IPS-18c (cell line): ENCODE measurements around the gene CTNNA1.

ENCODE experiments used
- H3K4me3 ChIP-seq: 2 replicates; pipeline ENCODE4 v1.7.0; 2013; ENCODE audit warnings: low read depth, mild to moderate bottlenecking, low read length, moderate library complexity; ENCODE audit not compliant: insufficient read depth
- H3K9me3 ChIP-seq: one replicate; pipeline ENCODE4 v1.6.1; 2013; ENCODE audit warnings: mild to moderate bottlenecking, low read length, moderate library complexity; ENCODE audit not compliant: control insufficient read depth, insufficient read depth

Gene CTNNA1

DNA sequence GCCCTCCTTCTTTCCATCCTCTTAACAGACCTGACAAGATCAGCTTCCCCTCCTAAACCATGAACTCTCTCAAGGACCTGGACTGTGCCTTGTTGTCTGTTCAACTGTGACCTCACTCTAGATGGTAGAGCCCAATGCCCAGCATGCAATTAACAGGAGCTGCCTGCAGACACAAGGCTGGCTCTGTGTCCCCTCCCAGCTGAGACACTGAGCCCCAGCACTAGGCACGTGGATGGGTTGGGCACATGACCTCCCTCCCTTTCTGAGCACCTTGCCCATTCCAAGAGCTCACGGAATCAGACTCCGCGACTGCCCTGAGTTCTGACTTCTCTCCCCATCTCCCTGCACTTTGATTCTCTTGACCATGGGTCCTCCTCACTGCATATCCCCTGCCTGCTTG, 215.4 kb downstream of the CTNNA1 start:
- no peak overlapping the region for H3K4me3 ChIP-seq

DNA sequence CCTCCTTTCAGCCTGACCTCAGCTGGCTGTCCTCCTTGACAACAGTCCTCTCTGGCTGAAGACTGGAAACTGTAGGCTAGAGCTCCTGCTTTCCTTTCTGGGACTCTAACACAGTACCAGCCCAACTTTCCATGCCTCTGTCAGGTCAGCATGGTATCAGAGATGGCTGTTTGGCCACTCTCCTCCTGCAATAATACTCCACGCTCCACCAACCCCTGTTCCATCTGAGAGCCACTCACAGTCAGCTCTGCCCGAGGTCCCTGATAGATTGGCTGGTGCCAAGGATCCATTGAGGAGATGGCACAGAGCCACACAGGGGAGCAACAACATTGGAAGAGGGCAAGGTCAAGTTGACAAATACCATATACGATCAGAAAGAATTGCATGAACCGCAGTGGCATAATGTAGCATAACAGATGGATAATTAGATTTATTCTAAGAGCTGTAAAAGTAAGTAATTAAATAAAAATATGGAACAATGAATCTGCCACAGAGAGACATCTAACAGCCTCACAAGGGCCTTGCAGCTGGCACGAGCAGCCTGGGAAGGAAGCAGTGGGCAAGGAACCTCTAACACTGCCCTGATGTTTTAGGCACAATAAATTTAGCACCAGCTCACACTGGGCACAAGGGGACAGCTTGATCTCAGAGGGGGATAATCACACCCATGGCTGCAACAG, 216.2 kb downstream of the CTNNA1 start:
- Histone ChIP-seq H3K9me3 (no peaks in the 10 kb centered on the region), H3K4me3 (no peak overlapping the region)

More for the DNA sequence above, 215.4 kb downstream of the CTNNA1 start:
- no peaks in the 10 kb centered on the region for H3K9me3 ChIP-seq

DNA sequence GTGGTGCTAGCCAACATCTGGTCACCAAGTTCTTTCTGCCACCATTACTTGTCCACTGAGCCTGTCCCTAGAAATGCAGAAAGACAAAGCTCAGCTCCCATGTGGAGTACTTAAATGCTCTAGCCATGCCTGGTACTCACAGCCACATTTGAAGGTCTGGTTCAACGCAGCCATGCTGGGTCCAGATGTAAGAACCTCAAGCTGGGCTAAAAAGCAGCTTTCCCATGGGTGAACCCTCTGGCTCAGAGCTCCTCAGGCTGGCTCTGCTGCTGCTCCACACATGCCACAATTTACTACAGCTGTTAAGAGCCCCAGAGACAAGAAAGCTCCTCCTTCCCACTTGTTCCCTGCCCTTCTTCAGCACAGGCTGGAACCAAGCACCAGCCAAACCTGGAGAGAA, 219.0 kb downstream of the CTNNA1 start:
- Histone ChIP-seq H3K4me3 (no peak overlapping the region), H3K9me3 (no peaks in the 10 kb centered on the region)

- no peak overlapping the region for H3K4me3 ChIP-seq
- H3K9me3 ChIP-seq = no peaks in the 10 kb centered on the region
Measured at GRCh38 chr5:138972836-138973235, 219.6 kb downstream of the CTNNA1 start.

- Histone ChIP-seq H3K9me3 (no peaks in the 10 kb centered on the region), H3K4me3 (no peak overlapping the region)
Measured at GRCh38 chr5:138974227-138975063, 221.2 kb downstream of the CTNNA1 start.

DNA sequence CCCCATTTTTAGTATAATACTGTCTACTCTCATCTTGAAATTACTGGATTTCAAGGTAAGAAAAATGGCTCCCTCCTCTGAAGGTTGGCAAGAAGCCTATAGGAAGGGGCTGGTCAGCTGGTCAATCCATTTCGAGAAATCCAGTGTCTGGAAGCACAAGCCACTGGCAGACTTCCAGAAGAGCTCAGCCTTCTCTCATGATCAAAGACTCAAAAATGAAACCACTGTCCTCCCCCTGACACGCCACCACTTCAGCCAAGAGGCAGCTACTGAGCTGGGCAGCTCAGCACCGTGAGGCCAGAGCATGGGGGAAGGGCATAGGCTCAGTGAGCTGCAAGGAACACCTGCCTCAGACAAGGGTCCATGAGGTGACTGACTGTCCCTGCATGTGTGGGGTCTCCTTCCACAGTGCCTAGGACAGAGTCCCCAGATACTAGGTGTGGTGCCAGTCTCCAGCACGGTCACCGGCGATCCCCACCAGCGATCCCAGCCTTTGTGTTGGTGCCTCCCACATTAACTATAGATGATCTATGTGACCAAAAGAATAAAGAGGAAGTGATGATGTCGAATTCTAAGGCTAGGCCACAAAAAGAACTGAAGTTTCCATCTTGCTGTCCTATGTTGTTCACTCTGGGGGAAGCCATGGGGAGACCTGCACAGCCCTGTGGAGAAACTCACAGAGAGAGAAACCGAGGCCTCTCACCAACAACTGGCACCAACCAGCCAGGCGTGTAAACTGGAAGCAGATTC, 222.0 kb downstream of the CTNNA1 start:
- no peaks in the 10 kb centered on the region for H3K9me3 ChIP-seq
- H3K4me3 ChIP-seq = no peak overlapping the region

DNA sequence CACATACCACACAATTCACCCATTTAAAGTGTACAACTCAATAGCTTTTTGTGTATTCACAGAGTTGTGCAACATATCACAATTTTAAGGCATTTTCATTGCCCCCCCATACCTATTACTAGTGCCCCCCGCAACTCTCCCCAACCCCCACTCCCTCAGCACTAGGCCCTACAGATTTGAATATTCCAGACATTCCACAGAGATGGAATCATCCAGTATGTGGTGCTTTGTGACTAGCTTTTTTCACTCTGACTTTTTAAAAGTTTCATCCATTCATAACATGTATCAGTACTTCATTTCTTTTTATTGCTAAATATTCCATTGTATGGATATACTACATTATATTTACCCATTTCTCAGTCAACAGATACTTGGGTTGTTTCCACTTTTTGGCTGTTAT, 224.9 kb downstream of the CTNNA1 start:
- Histone ChIP-seq H3K4me3 (no peak overlapping the region), H3K9me3 (no peaks in the 10 kb centered on the region)

DNA sequence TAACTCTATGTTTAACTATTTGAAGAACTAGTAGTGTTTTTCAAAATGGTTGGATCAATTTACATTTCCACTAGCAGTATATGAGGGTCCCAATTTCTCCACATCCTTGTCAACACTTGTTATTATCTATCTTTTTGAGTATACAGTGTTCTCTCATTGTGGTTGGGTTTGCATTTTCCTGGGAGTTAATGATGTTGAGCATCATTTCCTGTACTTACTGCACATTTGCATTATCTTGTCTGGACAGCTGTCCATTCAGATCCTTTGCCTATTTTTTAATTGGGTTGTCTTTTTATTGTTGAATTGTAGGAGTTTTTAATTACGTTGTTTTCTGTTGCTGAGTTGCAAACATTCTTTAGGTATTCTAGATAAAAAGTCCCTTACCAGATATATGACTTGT, 225.4 kb downstream of the CTNNA1 start:
- no peaks in the 10 kb centered on the region for H3K9me3 ChIP-seq
- H3K4me3 ChIP-seq = no peak overlapping the region

DNA sequence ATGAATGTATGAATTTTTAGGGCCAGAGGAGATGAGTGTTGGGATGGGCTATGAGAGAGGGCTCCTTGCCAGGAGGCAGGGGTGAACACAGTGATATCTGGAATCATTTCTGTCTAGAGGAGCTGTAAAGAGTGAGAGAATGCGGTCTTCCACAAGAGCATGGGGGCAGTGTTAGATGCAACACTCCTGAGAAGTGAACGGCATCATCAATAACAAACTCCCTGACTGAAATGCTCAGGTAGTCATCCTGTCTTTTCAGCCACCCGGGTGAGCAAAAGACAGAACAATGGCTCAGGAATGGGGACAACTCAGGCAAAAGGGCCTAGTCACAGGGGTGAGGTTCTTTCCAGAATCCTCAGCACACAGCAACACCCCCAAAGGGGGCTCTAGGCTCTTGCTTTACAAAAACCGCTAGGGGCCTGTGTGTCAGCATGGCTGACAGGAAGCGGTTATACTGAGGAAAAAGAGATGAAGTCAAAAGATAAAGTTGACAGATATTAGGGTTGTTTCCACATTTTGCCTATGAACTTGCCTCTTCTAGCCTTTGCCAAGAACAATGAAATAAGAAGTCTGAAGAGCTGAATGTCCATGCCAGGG, 226.6 kb downstream of the CTNNA1 start:
- no peaks in the 10 kb centered on the region for H3K9me3 ChIP-seq
- H3K4me3 ChIP-seq = no peak overlapping the region; the same call in 1 of the 2 replicates

DNA sequence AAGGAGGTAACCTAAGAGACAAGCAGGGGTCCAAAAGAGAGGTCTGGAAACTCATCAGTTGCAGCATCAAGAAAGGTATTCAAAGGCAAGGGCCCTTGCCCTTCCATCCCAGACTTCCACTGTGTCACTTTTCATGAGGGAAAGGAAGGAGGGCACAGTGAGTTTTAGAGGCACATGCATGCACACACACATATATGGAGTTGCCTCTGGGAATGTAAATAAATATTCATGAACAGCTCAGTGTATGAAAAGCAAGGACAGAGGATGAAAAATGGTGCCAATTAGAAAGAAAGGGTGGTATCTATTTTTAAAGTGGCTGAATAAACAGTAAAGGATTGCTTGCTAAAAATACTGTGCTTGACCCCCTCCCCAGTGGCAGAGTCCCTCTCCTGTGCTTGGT, 227.2 kb downstream of the CTNNA1 start:
- Histone ChIP-seq H3K9me3 (no peaks in the 10 kb centered on the region), H3K4me3 (no peak overlapping the region)

GRCh38 chr5:138981131-138981530, 227.9 kb downstream of the CTNNA1 start:
- H3K4me3 ChIP-seq = no peak overlapping the region

DNA sequence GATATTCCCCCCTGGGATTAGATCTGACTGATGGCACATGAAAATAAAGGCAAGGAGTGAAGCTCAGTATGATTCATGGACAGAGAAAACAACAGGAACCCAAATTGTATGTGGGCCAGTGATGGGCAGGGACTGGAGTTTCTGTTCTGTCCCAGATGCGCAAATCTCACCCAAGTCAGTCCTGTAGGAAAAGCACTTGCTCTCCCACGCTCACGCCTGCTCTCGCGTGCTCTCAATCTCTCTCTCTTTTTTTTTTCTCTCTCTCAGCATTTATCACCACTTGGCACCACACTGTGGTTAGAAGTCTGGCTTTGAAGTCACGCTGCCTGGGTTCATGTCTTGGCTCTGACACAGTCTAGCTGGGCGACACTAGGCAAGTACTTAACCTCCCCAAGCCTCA, 228.4 kb downstream of the CTNNA1 start:
- H3K9me3 ChIP-seq = no peaks in the 10 kb centered on the region
- no peak overlapping the region for H3K4me3 ChIP-seq

More at GRCh38 chr5:138981131-138981530, 227.9 kb downstream of the CTNNA1 start:
- no peaks in the 10 kb centered on the region for H3K9me3 ChIP-seq

DNA sequence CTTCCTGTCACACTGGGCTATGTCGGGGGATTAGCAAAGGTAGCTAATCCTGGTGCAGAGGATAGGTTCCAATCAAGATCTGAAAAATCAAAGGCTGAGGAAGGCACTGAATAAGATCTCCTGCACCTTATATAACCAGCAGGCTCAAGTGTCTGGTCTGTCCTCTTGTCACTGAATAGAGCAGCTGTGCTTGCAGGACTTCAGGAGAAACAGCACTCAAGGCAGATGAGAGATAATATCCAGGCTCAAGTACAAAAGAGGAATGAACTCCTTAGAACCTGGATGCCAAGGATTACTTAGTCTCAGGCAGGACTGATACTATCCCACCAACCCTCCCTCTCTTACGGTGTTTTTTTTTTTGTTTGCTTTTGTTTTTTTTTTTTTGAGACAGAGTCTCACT, 230.8 kb downstream of the CTNNA1 start:
- Histone ChIP-seq H3K4me3 (no peak overlapping the region), H3K9me3 (no peaks in the 10 kb centered on the region)
